Stimulated activated naive B cell treated with anti-CD40 and anti-IgM and Interleukin-4, amounts not matched to agents 10 μg/mL and 1 μg/mL and 100 μg/mL, for 72 hours (primary cell): ENCODE data around the gene ATXN3.
"Not testable (repeated sequence)": the region's sequence is repeated elsewhere in the genome, so short reads cannot be mapped to it uniquely, and the experiment has no call there.

Experiments used
- ATAC-seq, 2 donors: fragments of 150-1000 bp; cut with Tn5 transposase; replicated peaks; 2 replicates each; pipeline ENCODE4 v1.10.0; 2021; ENCODE audit warnings: moderate library complexity in 1 of 2
- DNase-seq: peaks from one replicate; pipeline ENCODE4 v3.0.0; 2021
- H3K27ac Mint-ChIP-seq: one replicate; pipeline ENCODE4 v1.8.0; 2022; ENCODE audit warnings: mild to moderate bottlenecking, mixed read lengths
- H3K27me3 Mint-ChIP-seq, 2 donors: one replicate each; pipeline ENCODE4 v1.8.0; 2022; ENCODE audit warnings: mixed read lengths in 2 of 2
- H3K36me3 Mint-ChIP-seq, 2 donors: one replicate each; pipeline ENCODE4 v1.8.0; 2022; ENCODE audit warnings: mixed read lengths in 2 of 2, mild to moderate bottlenecking in 1 of 2
- H3K4me1 Mint-ChIP-seq, 2 donors: one replicate each; pipeline ENCODE4 v1.8.0; 2022; ENCODE audit warnings: mixed read lengths in 2 of 2, mild to moderate bottlenecking in 1 of 2
- H3K4me3 Mint-ChIP-seq, 2 donors: one replicate each; pipeline ENCODE4 v1.8.0; 2022; ENCODE audit warnings: mild to moderate bottlenecking in 2 of 2, mixed read lengths in 2 of 2, moderate library complexity in 1 of 2
- H3K9me3 Mint-ChIP-seq, 2 donors: one replicate each; pipeline ENCODE4 v1.8.0; 2022; ENCODE audit warnings: mixed read lengths in 2 of 2, mild to moderate bottlenecking in 1 of 2

ATXN3 gene

GRCh38 chr14:92108345-92109254 is 2.2 kb upstream of the ATXN3 start:
- Mint-ChIP-seq H3K27me3 (no peaks in the 10 kb centered on the region), H3K4me1 (peaks cover 13 to 24% of the 10 kb centered on the region in 2 donors), H3K36me3 (no peaks in the 10 kb centered on the region), H3K4me3 (peak overlapping the region in 1 of 2 donors; percentile 11), H3K9me3 (no peaks in the 10 kb centered on the region), H3K27ac (peak overlapping the region; percentile 80)
- no peak for ATAC-seq
- no peak for DNase-seq

GRCh38 chr14:92105893-92106142 is 564 bp downstream of the ATXN3 start:
- H3K36me3 Mint-ChIP-seq, result peaks cover 0 to 3% of the 10 kb centered on the region in 2 donors
- H3K4me3 Mint-ChIP-seq, result peak overlapping the region; percentile 92 to 98
- peak; percentile 33 for DNase-seq
- peak overlapping the region; percentile 97 for H3K27ac Mint-ChIP-seq
- peaks cover 17 to 45% of the 10 kb centered on the region in 2 donors for H3K4me1 Mint-ChIP-seq
- no peaks in the 10 kb centered on the region for H3K9me3 Mint-ChIP-seq
- ATAC-seq, result peak; percentile 31 to 42
- no peaks in the 10 kb centered on the region for H3K27me3 Mint-ChIP-seq

GRCh38 chr14:92105073-92105892 is 1.1 kb downstream of the ATXN3 start:
- Mint-ChIP-seq H3K4me3 (peak overlapping the region; percentile 92 to 98), H3K27me3 (no peaks in the 10 kb centered on the region), H3K36me3 (peaks cover 0 to 3% of the 10 kb centered on the region in 2 donors), H3K9me3 (no peaks in the 10 kb centered on the region), H3K27ac (peak overlapping the region; percentile 97), H3K4me1 (peaks cover 19 to 45% of the 10 kb centered on the region in 2 donors)
- ATAC-seq (no peak), DNase-seq (no peak)

- Mint-ChIP-seq H3K9me3 (no peaks in the 10 kb centered on the region), H3K4me1 (peaks cover 19 to 52% of the 10 kb centered on the region in 2 donors), H3K36me3 (peaks cover 0 to 7% of the 10 kb centered on the region in 2 donors), H3K4me3 (no peak overlapping the region), H3K27ac (no peak overlapping the region), H3K27me3 (no peaks in the 10 kb centered on the region)
- no peak for DNase-seq
- ATAC-seq, result no peak
Measured at GRCh38 chr14:92103363-92103989, 2.9 kb downstream of the ATXN3 start.

GRCh38 chr14:92099802-92100201 is 6.6 kb downstream of the ATXN3 start:
- Mint-ChIP-seq H3K4me3 (no peak overlapping the region), H3K27me3 (no peaks in the 10 kb centered on the region), H3K9me3 (no peaks in the 10 kb centered on the region), H3K27ac (no peak overlapping the region), H3K4me1 (peaks cover 9 to 37% of the 10 kb centered on the region in 2 donors), H3K36me3 (peaks cover 4 to 7% of the 10 kb centered on the region in 2 donors)
- ATAC-seq (no peak), DNase-seq (no peak)

- no peaks in the 10 kb centered on the region for H3K4me1 Mint-ChIP-seq
- ATAC-seq (no peak), DNase-seq (no peak)
- no peak overlapping the region for H3K4me3 Mint-ChIP-seq
- no peak overlapping the region for H3K27ac Mint-ChIP-seq
- H3K27me3 Mint-ChIP-seq, result no peaks in the 10 kb centered on the region
- no peaks in the 10 kb centered on the region for H3K9me3 Mint-ChIP-seq
- peaks cover 5 to 21% of the 10 kb centered on the region in 2 donors for H3K36me3 Mint-ChIP-seq
Measured at GRCh38 chr14:92093320-92093719, 13.1 kb downstream of the ATXN3 start.

GRCh38 chr14:92088494-92088893 is 17.9 kb downstream of the ATXN3 start:
- Mint-ChIP-seq H3K9me3 (no peaks in the 10 kb centered on the region), H3K4me3 (no peak overlapping the region), H3K27me3 (no peaks in the 10 kb centered on the region), H3K27ac (no peak overlapping the region), H3K4me1 (no peaks in the 10 kb centered on the region), H3K36me3 (peaks cover 21 to 45% of the 10 kb centered on the region in 2 donors)
- ATAC-seq (no peak), DNase-seq (no peak)

- peaks cover 0 to 2% of the 10 kb centered on the region in 2 donors for H3K4me1 Mint-ChIP-seq
- no peak overlapping the region for H3K4me3 Mint-ChIP-seq
- no peaks in the 10 kb centered on the region for H3K9me3 Mint-ChIP-seq
- H3K27me3 Mint-ChIP-seq, result no peaks in the 10 kb centered on the region
- H3K27ac Mint-ChIP-seq, result no peak overlapping the region
- no peak for ATAC-seq
- no peak for DNase-seq
- H3K36me3 Mint-ChIP-seq, result peaks cover 9 to 24% of the 10 kb centered on the region in 2 donors
Measured at GRCh38 chr14:92074555-92074954, 31.8 kb downstream of the ATXN3 start.

- ATAC-seq, result no peak
- Mint-ChIP-seq H3K27ac (no peak overlapping the region), H3K4me3 (no peak overlapping the region), H3K27me3 (no peaks in the 10 kb centered on the region), H3K9me3 (no peaks in the 10 kb centered on the region), H3K4me1 (no peaks in the 10 kb centered on the region), H3K36me3 (peaks cover 7 to 9% of the 10 kb centered on the region in 2 donors)
- DNase-seq, result no peak
Measured at GRCh38 chr14:92058006-92058917, 48.1 kb downstream of the ATXN3 start.

GRCh38 chr14:92049781-92050180 is 56.6 kb downstream of the ATXN3 start:
- ATAC-seq (no peak), DNase-seq (no peak)
- no peak overlapping the region for H3K27ac Mint-ChIP-seq
- no peaks in the 10 kb centered on the region for H3K4me1 Mint-ChIP-seq
- H3K4me3 Mint-ChIP-seq, result no peak overlapping the region
- H3K36me3 Mint-ChIP-seq, result peaks cover 23 to 24% of the 10 kb centered on the region in 2 donors
- H3K9me3 Mint-ChIP-seq, result peaks cover 10 to 17% of the 10 kb centered on the region in 2 donors
- no peaks in the 10 kb centered on the region for H3K27me3 Mint-ChIP-seq

- H3K27me3 Mint-ChIP-seq, H3K27ac Mint-ChIP-seq, ATAC-seq, H3K4me3 Mint-ChIP-seq, H3K4me1 Mint-ChIP-seq, DNase-seq: not testable (repeated sequence)
- Mint-ChIP-seq H3K9me3 (peaks cover 10 to 17% of the 10 kb centered on the region in 2 donors), H3K36me3 (peaks cover 23 to 24% of the 10 kb centered on the region in 2 donors)
Measured at GRCh38 chr14:92049221-92049620, 57.2 kb downstream of the ATXN3 start.

GRCh38 chr14:92045904-92046303 is 60.5 kb downstream of the ATXN3 start:
- not testable (repeated sequence) for ATAC-seq, H3K27ac Mint-ChIP-seq, H3K4me3 Mint-ChIP-seq, H3K27me3 Mint-ChIP-seq, H3K4me1 Mint-ChIP-seq, DNase-seq
- H3K36me3 Mint-ChIP-seq, result peaks cover 19 to 24% of the 10 kb centered on the region in 2 donors
- peaks cover 10 to 17% of the 10 kb centered on the region in 2 donors for H3K9me3 Mint-ChIP-seq

- not testable (repeated sequence) for H3K27me3 Mint-ChIP-seq
Measured at GRCh38 chr14:92041766-92042165, 64.6 kb downstream of the ATXN3 start.

More at GRCh38 chr14:92041766-92042165, 64.6 kb downstream of the ATXN3 start:
- DNase-seq, H3K27ac Mint-ChIP-seq, ATAC-seq, H3K9me3 Mint-ChIP-seq, H3K36me3 Mint-ChIP-seq: not testable (repeated sequence)
- peak overlapping the region in 1 of 2 donors; percentile 31 for H3K4me3 Mint-ChIP-seq
- H3K4me1 Mint-ChIP-seq, result peaks cover 14 to 25% of the 10 kb centered on the region in 2 donors
